K562 (cell line): ENCODE measurements around the gene HOXB1. TPM values are rescaled to one million over a fixed set of nuclear protein-coding genes. Genes with fewer than 3 reads are reported as not detected.

Experiments used
- ATAC-seq: fragments of 200-7000 bp; cut with Tn5 transposase; 3 replicates; pipeline ENCODE4 v1.9.1; 2020; ENCODE audit warnings: moderate library complexity
- BruUV-seq: library from RNA; stranded (reverse); fragments of 400-500 nt; replicated peaks from 2 replicates; lab custom pipeline; 2021; lab: Mats Ljungman, UMichigan
- CTCF ChIA-PET: fragments of 300-600 bp; formaldehyde crosslinking; extraction: SDS; loops from one replicate; lab custom pipeline; 2021; ENCODE audit warnings: low intra/inter-chr PET ratio; lab: Yijun Ruan, JAX
- POLR2A ChIA-PET: fragments of 300-600, 350-650 bp; sonication (Branson Sonifier 250); formaldehyde crosslinking; extraction: SDS; loops from one replicate; lab custom pipeline; 2021; ENCODE audit warnings: antibody characterized with exemption, inconsistent platforms; lab: Yijun Ruan, JAX
- DNase-seq, 4 experiments: peaks; one replicate each; pipeline versions ENCODE4 v3.0.0 to v3.0.0-alpha.2; 2011 to 2018; ENCODE audit warnings: low spot score in 3 of 4, mixed read lengths in 3 of 4; ENCODE audit errors: extremely low read depth in 1 of 4
- FAIRE-seq: peaks from 2 replicates; lab custom pipeline; 2011; peaks lifted over from hg19 to GRCh38; lab: Jason Lieb, UNC
- H2AFZ ChIP-seq: 2 replicates; pipeline ENCODE4 v1.6.0; 2011; ENCODE audit warnings: low read depth, low read length, control low read depth, inconsistent platforms
- H3K27ac ChIP-seq: fragments of 200-600 bp; 3 replicates; pipeline ENCODE4 v1.8.0; 2011; ENCODE audit warnings: low read depth, mild to moderate bottlenecking, control low read depth, inconsistent platforms, low read length, moderate library complexity, mixed read lengths; ENCODE audit errors: extremely low read depth
- H3K27me3 ChIP-seq, 2 experiments: fragments of 300-600 bp in 1 of 2; 2 replicates in 1 of 2; 3 replicates in 1 of 2; pipeline versions ENCODE4 v1.6.0 to v1.8.0; 2011; ENCODE audit warnings: inconsistent platforms in 2 of 2, low read length in 2 of 2, mild to moderate bottlenecking in 1 of 2, mixed read lengths in 1 of 2, moderate library complexity in 1 of 2; ENCODE audit not compliant: control insufficient read depth in 2 of 2, insufficient read depth in 2 of 2
- H3K36me3 ChIP-seq: fragments of 300-600 bp; 3 replicates; pipeline ENCODE4 v1.8.0; 2011; ENCODE audit warnings: mild to moderate bottlenecking, low read length, inconsistent platforms; ENCODE audit not compliant: control insufficient read depth, insufficient read depth
- H3K4me1 ChIP-seq, 2 experiments: fragments of 200-600 bp in 1 of 2; replicated peaks in 1 of 2; 2 replicates in 1 of 2; 3 replicates in 1 of 2; pipeline versions ENCODE4 v1.5.1 to v1.8.0; 2011; ENCODE audit warnings: inconsistent platforms in 2 of 2, low read length in 2 of 2, mild to moderate bottlenecking in 1 of 2, mixed read lengths in 1 of 2, moderate library complexity in 1 of 2; ENCODE audit not compliant: control insufficient read depth in 2 of 2, insufficient read depth in 2 of 2
- H3K4me2 ChIP-seq: 2 replicates; pipeline ENCODE4 v1.6.1; 2011; ENCODE audit warnings: low read length, control low read depth, inconsistent platforms, mixed read lengths; ENCODE audit not compliant: insufficient read depth
- H3K4me3 ChIP-seq: fragments of 200-600 bp; sonication (generic), shearing (Covaris generic); 2 replicates; pipeline ENCODE4 v1.5.1; 2016; ENCODE audit warnings: control low read depth, inconsistent platforms
- H3K79me2 ChIP-seq: fragments of 200-600 bp; 3 replicates; pipeline ENCODE4 v1.8.0; 2011; ENCODE audit warnings: low read length, inconsistent platforms; ENCODE audit not compliant: control insufficient read depth, insufficient read depth
- H3K9ac ChIP-seq, 2 experiments: 2 replicates each; pipeline versions ENCODE4 v1.6.0 to v1.6.1; 2011; ENCODE audit warnings: low read depth in 2 of 2, low read length in 2 of 2, control low read depth in 1 of 2, inconsistent platforms in 1 of 2, mild to moderate bottlenecking in 1 of 2, mixed read lengths in 1 of 2; ENCODE audit not compliant: insufficient read depth in 1 of 2
- H3K9me1 ChIP-seq: one replicate; pipeline ENCODE4 v1.6.0; 2011; ENCODE audit warnings: inconsistent platforms, mild to moderate bottlenecking, low read length, moderate library complexity; ENCODE audit not compliant: control insufficient read depth, insufficient read depth
- H3K9me3 ChIP-seq: replicated peaks from 2 replicates; pipeline ENCODE4 v1.5.1; 2011; ENCODE audit warnings: low read depth, low read length, inconsistent platforms; ENCODE audit not compliant: control insufficient read depth, insufficient read depth
- H4K20me1 ChIP-seq: replicated peaks from 2 replicates; pipeline ENCODE4 v1.6.1; 2011; ENCODE audit warnings: low read length, inconsistent platforms, mixed read lengths; ENCODE audit not compliant: control insufficient read depth, insufficient read depth
- ATF3 ChIP-seq, 2 experiments: fragments of 450-650 bp in 1 of 2; sonication (generic) in 1 of 2; formaldehyde crosslinking in 1 of 2; IDR thresholded peaks in 1 of 2; conservative IDR thresholded peaks in 1 of 2; 2 replicates each; pipeline versions ENCODE4 v1.6.1 to v1.8.1; 2016 to 2023; ENCODE audit warnings: mild to moderate bottlenecking in 2 of 2, moderate library complexity in 2 of 2, inconsistent platforms in 1 of 2, missing genetic modification reagents in 1 of 2
- CBX5 ChIP-seq: IDR thresholded peaks from 2 replicates; pipeline ENCODE4 v1.6.1; 2014; ENCODE audit warnings: low read depth, borderline replicate concordance
- CEBPB ChIP-seq: fragments of 450-650 bp; IDR thresholded peaks from 2 replicates; pipeline ENCODE4 v1.6.1; 2016; ENCODE audit warnings: missing genetic modification characterization, missing compliant biosample characterization
- CHCHD3 ChIP-seq: fragments of 250-450 bp; sonication (Bioruptor Pico); IDR thresholded peaks from 2 replicates; pipeline ENCODE4 v2.1.2; 2022; ENCODE audit warnings: mild to moderate bottlenecking
- DNMT1 ChIP-seq: fragments of 450-650 bp; IDR thresholded peaks from 2 replicates; pipeline ENCODE4 v1.6.1; 2016; ENCODE audit warnings: antibody characterized with exemption, mild to moderate bottlenecking
- GABPA ChIP-seq: fragments of 200-800 bp; sonication (Bioruptor generic); conservative IDR thresholded peaks from 2 replicates; pipeline ENCODE4 v1.6.1; 2016; ENCODE audit warnings: low read depth, missing genetic modification characterization, missing compliant biosample characterization
- JUNB ChIP-seq: fragments of 450-650 bp; formaldehyde crosslinking; conservative IDR thresholded peaks from 2 replicates; pipeline ENCODE4 v1.4.0; 2020; ENCODE audit warnings: mild to moderate bottlenecking
- MTA1 ChIP-seq: fragments of 450-650 bp; IDR thresholded peaks from 2 replicates; pipeline ENCODE4 v1.6.1; 2017; ENCODE audit warnings: borderline replicate concordance
- NELFE ChIP-seq: IDR thresholded peaks from 2 replicates; pipeline ENCODE4 v1.6.1; 2011; ENCODE audit warnings: mild to moderate bottlenecking; ENCODE audit not compliant: insufficient read depth, insufficient read length
- PBX2 ChIP-seq, 2 experiments: IDR thresholded peaks in 1 of 2; conservative IDR thresholded peaks in 1 of 2; 2 replicates each; pipeline ENCODE4 v1.6.1; 2016; ENCODE audit warnings: low read depth in 2 of 2, mild to moderate bottlenecking in 1 of 2, missing compliant biosample characterization in 1 of 2, missing genetic modification characterization in 1 of 2, moderate library complexity in 1 of 2
- PTTG1 ChIP-seq: fragments of 450-650 bp; IDR thresholded peaks from 2 replicates; pipeline ENCODE4 v1.6.1; 2016; ENCODE audit warnings: low read depth, mild to moderate bottlenecking, missing genetic modification characterization, missing compliant biosample characterization
- THRAP3 ChIP-seq: fragments of 450-650 bp; IDR thresholded peaks from 2 replicates; pipeline ENCODE4 v1.6.1; 2016; ENCODE audit warnings: mild to moderate bottlenecking, inconsistent platforms, borderline replicate concordance
- YBX1 ChIP-seq: fragments of 450-650 bp; IDR thresholded peaks from 2 replicates; pipeline ENCODE4 v1.7.1; 2016; ENCODE audit warnings: mild to moderate bottlenecking
- ZNF197 ChIP-seq: fragments of 200-800 bp; sonication (Bioruptor generic); IDR thresholded peaks from 2 replicates; pipeline ENCODE4 v1.6.1; 2016; ENCODE audit warnings: low read depth, missing genetic modification characterization, missing compliant biosample characterization
- WGBS: fragments of 100-300 bp; shearing (Covaris generic); methylation state at CpG from one replicate; pipeline ENCODE4 v1.1.6; 2016; ENCODE audit warnings: low coverage, mixed read lengths; ENCODE audit not compliant: insufficient coverage; ENCODE audit errors: missing lambda C conversion rate; 5-methylcytosine and 5-hydroxymethylcytosine counted together
- in situ Hi-C: fragments of 300-500 bp; cut with MboI; formaldehyde crosslinking; loops from 4 replicates; pipeline ENCODE4 v1.15.0; 2018; ENCODE audit warnings: inconsistent platforms, mixed read lengths
- intact Hi-C: fragments of 100-400 bp; cut with micrococcal nuclease; formaldehyde crosslinking; loops from 2 replicates; pipeline ENCODE4 v1.14.2; 2022
- polyA plus RNA-seq, 8 experiments: library from polyadenylated mRNA; depleted of rRNA in 4 of 8; stranded (reverse) in 5 of 8; unstranded in 3 of 8; fragments of >200 nt; fragmentation: Nextera tagmentation in 2 of 8; fragmentation: Illumina TruSeq in 1 of 8; extraction: Ambion mirVana in 2 of 8; extraction: Trizol in 1 of 8; gene quantifications; 2 replicates each; pipeline versions ENCODE4 v1.2.1 to v1.2.3, GENCODE V29; 2011 to 2014; ENCODE audit warnings: inconsistent platforms in 1 of 8, missing spikeins in 1 of 8
- total RNA-seq, 7 experiments: library from RNA; depleted of rRNA in 6 of 7; stranded (reverse); fragments of >200 nt in 6 of 7; fragmentation: Illumina TruSeq in 2 of 7; extraction: Trizol in 2 of 7; gene quantifications; 2 replicates each; pipeline versions ENCODE4 v1.2.1 to v1.2.3, GENCODE V29; 2011 to 2021; ENCODE audit warnings: low replicate concordance in 1 of 7
- TF ChIP-seq, protein P1 (sequence below): fragments of 150-350 bp; conservative IDR thresholded peaks from 2 replicates; pipeline ENCODE4 v1.6.1; 2014; ENCODE audit warnings: low read length

The HOXB1 gene
- total and polyA plus RNA-seq, 9 of the 15 experiments (the other 6 are each of a cell fraction or from before 2014, with no cell fraction given), result 0.04 TPM; not detected in 8

GRCh38 chr17:48520631-48521079 lies 10.2 kb downstream of the HOXB1 start (continued):
- TF ChIP-seq CEBPB (tag) (no peak), PBX2 (CRISPR knock-in tag; IDR thresholded peaks at IDR 0.05; ENCODE audit: low read depth) (no peak), PBX2 (tag; conservative IDR thresholded peaks at IDR 0.05; ENCODE audit: low read depth) (no peak), NELFE (no peak), MTA1 (no peak), YBX1 (no peak), PTTG1 (no peak), GABPA (no peak), THRAP3 (no peak)

DNA sequence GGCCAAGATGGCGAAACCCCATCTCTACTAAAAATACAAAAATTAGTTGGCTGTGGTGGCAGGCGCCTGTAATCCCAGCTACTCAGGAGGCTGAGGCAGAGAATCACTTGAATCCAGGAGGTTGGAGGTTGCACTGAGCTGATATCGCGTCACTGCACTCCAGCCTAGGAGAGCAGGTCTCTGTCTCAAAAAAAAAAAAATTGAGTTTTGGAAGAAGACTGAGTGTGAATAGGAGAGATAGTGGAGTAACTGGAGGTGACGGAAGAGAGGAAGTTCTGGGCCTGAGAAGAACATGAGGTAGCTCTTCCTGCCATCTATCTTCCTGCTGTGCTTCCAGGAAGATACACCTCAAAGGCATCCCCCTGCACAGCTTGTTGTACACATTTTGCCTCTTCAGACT lies 11.4 kb downstream of the HOXB1 start:
- Histone ChIP-seq H3K9ac (peak overlapping the region; percentile 15 to 24; a peak in 2 of 4 replicates), H3K4me3 (no peak overlapping the region), H3K9me1 (no peaks in the 10 kb centered on the region), H4K20me1 (no peaks in the 10 kb centered on the region), H3K27me3 (no peaks in the 10 kb centered on the region), H2AFZ (peak overlapping the region; percentile 51), H3K9me3 (no peaks in the 10 kb centered on the region), H3K4me1 (peaks cover 5 to 36% of the 10 kb centered on the region in 2 experiments), H3K27ac (peak overlapping the region; percentile 51), H3K79me2 (no peaks in the 10 kb centered on the region), H3K4me2 (peak overlapping the region; percentile 51; the same call in 1 of the 2 replicates), H3K36me3 (no peaks in the 10 kb centered on the region)
- CTCF ChIA-PET, result no interaction called here
- ATAC-seq (peak; percentile 15), DNase-seq (peak in 3 of 4 experiments; percentile 32 to 82 (median 60)), FAIRE-seq (peak; percentile 79)
- POLR2A ChIA-PET, result interaction anchor here (0.7 to 1.2 kb wide), 3 partner anchors 22 to 172 kb away, joined by 3 to 4 read pairs (median 4); partner anchors contain the start of gene HOXB9
- in situ Hi-C loops, result no loop called here
- WGBS, result 15% methylated on average over 5 of the region's 5 CpGs
- intact Hi-C loops, result no loop called here
- BruUV-seq, result no TSS peak
- TF ChIP-seq, protein P1, sequence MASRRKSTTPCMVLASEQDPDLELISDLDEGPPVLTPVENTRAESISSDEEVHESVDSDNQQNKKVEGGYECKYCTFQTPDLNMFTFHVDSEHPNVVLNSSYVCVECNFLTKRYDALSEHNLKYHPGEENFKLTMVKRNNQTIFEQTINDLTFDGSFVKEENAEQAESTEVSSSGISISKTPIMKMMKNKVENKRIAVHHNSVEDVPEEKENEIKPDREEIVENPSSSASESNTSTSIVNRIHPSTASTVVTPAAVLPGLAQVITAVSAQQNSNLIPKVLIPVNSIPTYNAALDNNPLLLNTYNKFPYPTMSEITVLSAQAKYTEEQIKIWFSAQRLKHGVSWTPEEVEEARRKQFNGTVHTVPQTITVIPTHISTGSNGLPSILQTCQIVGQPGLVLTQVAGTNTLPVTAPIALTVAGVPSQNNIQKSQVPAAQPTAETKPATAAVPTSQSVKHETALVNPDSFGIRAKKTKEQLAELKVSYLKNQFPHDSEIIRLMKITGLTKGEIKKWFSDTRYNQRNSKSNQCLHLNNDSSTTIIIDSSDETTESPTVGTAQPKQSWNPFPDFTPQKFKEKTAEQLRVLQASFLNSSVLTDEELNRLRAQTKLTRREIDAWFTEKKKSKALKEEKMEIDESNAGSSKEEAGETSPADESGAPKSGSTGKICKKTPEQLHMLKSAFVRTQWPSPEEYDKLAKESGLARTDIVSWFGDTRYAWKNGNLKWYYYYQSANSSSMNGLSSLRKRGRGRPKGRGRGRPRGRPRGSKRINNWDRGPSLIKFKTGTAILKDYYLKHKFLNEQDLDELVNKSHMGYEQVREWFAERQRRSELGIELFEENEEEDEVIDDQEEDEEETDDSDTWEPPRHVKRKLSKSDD, result no peak
- no peak for TF ChIP-seq NELFE
- no peak for TF ChIP-seq ZNF197 (CRISPR knock-in tag)
- no peak for TF ChIP-seq ATF3 (IDR thresholded peaks at IDR 0.05)
- no peak for TF ChIP-seq ATF3 (CRISPR knock-in tag; conservative IDR thresholded peaks at IDR 0.05)
- no peak for TF ChIP-seq DNMT1
- no peak for TF ChIP-seq CHCHD3 (CRISPR knock-in tag)
- no peak for TF ChIP-seq CBX5
- TF ChIP-seq JUNB (CRISPR knock-in tag), result no peak
